ENCODE measurements around the gene IMMP2L.

DNA sequence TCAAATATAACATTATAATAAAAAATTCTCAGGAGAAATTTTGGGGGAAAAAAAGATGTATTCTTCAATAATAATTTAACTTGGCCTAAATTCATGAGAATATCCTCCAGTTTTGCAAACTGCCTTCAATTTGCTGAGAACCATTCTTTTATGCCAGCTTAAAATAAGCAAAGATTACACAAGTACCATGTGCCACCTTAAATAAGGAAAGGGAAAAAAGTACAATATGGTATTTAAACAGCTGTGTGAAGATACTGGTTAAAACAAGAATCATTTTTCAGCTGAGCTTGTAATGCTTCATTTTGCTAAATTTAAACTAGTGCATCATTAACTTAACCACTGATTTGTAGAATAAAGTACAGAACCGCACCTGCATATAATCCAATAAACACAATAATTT is 253.6 kb downstream of the IMMP2L start:
- TF ChIP-seq CTCF (conservative IDR thresholded peaks at IDR 0.05; ENCODE audit: low read length) (no peak), EZH2phosphoT487 (IDR thresholded peaks at IDR 0.05; ENCODE audit: borderline replicate concordance) (no peak)

All from Loucy (cell line).